Mesenchymal stem cell (in vitro differentiated cells and primary cell): ENCODE measurements around the gene SAMSN1.
"Not testable (repeated sequence)": the region's sequence is repeated elsewhere in the genome, so short reads cannot be mapped to it uniquely, and the experiment has no call there.

Experiments
- DNase-seq: peaks from one replicate; pipeline ENCODE4 v3.0.0-alpha.2; 2013
- H2AFZ ChIP-seq: one replicate; pipeline ENCODE4 v1.6.1; 2013; ENCODE audit warnings: low read depth, mild to moderate bottlenecking, control low read depth, inconsistent platforms, low read length, moderate library complexity
- H2AK5ac ChIP-seq: 2 replicates; pipeline ENCODE4 v1.6.1; 2013; ENCODE audit warnings: low read length, moderate library complexity, mild to moderate bottlenecking, inconsistent platforms; ENCODE audit not compliant: severe bottlenecking
- H2BK120ac ChIP-seq: one replicate; pipeline ENCODE4 v1.6.1; 2013; ENCODE audit warnings: low read depth, mild to moderate bottlenecking, inconsistent platforms, low read length, moderate library complexity
- H2BK12ac ChIP-seq, 2 experiments: one replicate each; pipeline ENCODE4 v1.6.1; 2013; ENCODE audit warnings: inconsistent platforms in 2 of 2, low read length in 2 of 2, mild to moderate bottlenecking in 2 of 2, moderate library complexity in 2 of 2, control low read depth in 1 of 2
- H2BK15ac ChIP-seq: one replicate; pipeline ENCODE4 v1.6.1; 2013; ENCODE audit warnings: mild to moderate bottlenecking, low read depth, inconsistent platforms; ENCODE audit not compliant: poor library complexity, severe bottlenecking
- H2BK5ac ChIP-seq: 2 replicates; pipeline ENCODE4 v1.6.1; 2013; ENCODE audit warnings: low read depth, mild to moderate bottlenecking, low read length, control low read depth, inconsistent platforms; ENCODE audit not compliant: poor library complexity, severe bottlenecking
- H3K14ac ChIP-seq, 2 experiments: one replicate each; pipeline ENCODE4 v1.6.1; 2013; ENCODE audit warnings: inconsistent platforms in 2 of 2, low read length in 2 of 2, control low read depth in 1 of 2, mild to moderate bottlenecking in 1 of 2, moderate library complexity in 1 of 2
- H3K18ac ChIP-seq, 2 experiments: one replicate each; pipeline ENCODE4 v1.6.1; 2013; ENCODE audit warnings: inconsistent platforms in 2 of 2, low read length in 2 of 2, control low read depth in 1 of 2, low read depth in 1 of 2, mild to moderate bottlenecking in 1 of 2
- H3K23ac ChIP-seq, 2 experiments: one replicate each; pipeline ENCODE4 v1.6.1; 2013; ENCODE audit warnings: inconsistent platforms in 2 of 2, low read length in 2 of 2, mild to moderate bottlenecking in 2 of 2, moderate library complexity in 2 of 2, control low read depth in 1 of 2
- H3K27ac ChIP-seq: 2 replicates; pipeline ENCODE4 v1.5.1; 2013; ENCODE audit warnings: mild to moderate bottlenecking, moderate library complexity, low read length, control low read depth, inconsistent platforms; ENCODE audit not compliant: poor library complexity, severe bottlenecking
- H3K27me3 ChIP-seq, 2 experiments: 2 replicates each; pipeline versions ENCODE4 v1.6.1 to v1.7.0; 2013; ENCODE audit warnings: low read length in 2 of 2, mild to moderate bottlenecking in 2 of 2, moderate library complexity in 2 of 2, control low read depth in 1 of 2, inconsistent platforms in 1 of 2; ENCODE audit not compliant: control insufficient read depth in 1 of 2, insufficient read depth in 1 of 2
- H3K36me3 ChIP-seq, 2 experiments: 2 replicates each; pipeline versions ENCODE4 v1.6.1 to v1.7.0; 2013; ENCODE audit warnings: low read length in 2 of 2, control low read depth in 1 of 2, inconsistent platforms in 1 of 2, low read depth in 1 of 2, mild to moderate bottlenecking in 1 of 2; ENCODE audit not compliant: insufficient read depth in 2 of 2, control insufficient read depth in 1 of 2
- H3K4ac ChIP-seq, 2 experiments: one replicate each; pipeline ENCODE4 v1.6.1; 2013; ENCODE audit warnings: inconsistent platforms in 2 of 2, low read length in 2 of 2, mild to moderate bottlenecking in 2 of 2, moderate library complexity in 2 of 2, control low read depth in 1 of 2, low read depth in 1 of 2
- H3K4me1 ChIP-seq: 2 replicates; pipeline ENCODE4 v1.6.1; 2013; ENCODE audit warnings: low read depth, low read length, control low read depth; ENCODE audit not compliant: control insufficient read depth, insufficient read depth
- H3K4me2 ChIP-seq: 2 replicates; pipeline ENCODE4 v1.6.1; 2013; ENCODE audit warnings: low read length, mild to moderate bottlenecking, inconsistent platforms; ENCODE audit not compliant: poor library complexity, severe bottlenecking
- H3K4me3 ChIP-seq, 2 experiments: 2 replicates each; pipeline versions ENCODE4 v1.5.1 to v1.7.0; 2013; ENCODE audit warnings: low read length in 2 of 2, mild to moderate bottlenecking in 2 of 2, control low read depth in 1 of 2, low read depth in 1 of 2; ENCODE audit not compliant: insufficient read depth in 1 of 2
- H3K79me1 ChIP-seq: replicated peaks from 2 replicates; pipeline ENCODE4 v1.6.1; 2013; ENCODE audit warnings: mild to moderate bottlenecking, control low read depth, low read length, inconsistent platforms; ENCODE audit not compliant: poor library complexity, severe bottlenecking
- H3K9ac ChIP-seq: 2 replicates; pipeline ENCODE4 v1.7.0; 2013; ENCODE audit warnings: mild to moderate bottlenecking, low read length, moderate library complexity
- H3K9me3 ChIP-seq: 2 replicates; pipeline ENCODE4 v1.7.0; 2013; ENCODE audit warnings: mild to moderate bottlenecking, low read length; ENCODE audit not compliant: control insufficient read depth
- H4K8ac ChIP-seq: one replicate; pipeline ENCODE4 v1.6.1; 2013; ENCODE audit warnings: inconsistent platforms, mild to moderate bottlenecking, low read length, moderate library complexity
- H4K91ac ChIP-seq: one replicate; pipeline ENCODE4 v1.6.1; 2013; ENCODE audit warnings: mild to moderate bottlenecking, low read length, inconsistent platforms
- WGBS: methylation state at CpG from one replicate; pipeline ENCODE4 v1.1.7; 2013; ENCODE audit warnings: mixed read lengths; 5-methylcytosine and 5-hydroxymethylcytosine counted together

SAMSN1 gene

DNA sequence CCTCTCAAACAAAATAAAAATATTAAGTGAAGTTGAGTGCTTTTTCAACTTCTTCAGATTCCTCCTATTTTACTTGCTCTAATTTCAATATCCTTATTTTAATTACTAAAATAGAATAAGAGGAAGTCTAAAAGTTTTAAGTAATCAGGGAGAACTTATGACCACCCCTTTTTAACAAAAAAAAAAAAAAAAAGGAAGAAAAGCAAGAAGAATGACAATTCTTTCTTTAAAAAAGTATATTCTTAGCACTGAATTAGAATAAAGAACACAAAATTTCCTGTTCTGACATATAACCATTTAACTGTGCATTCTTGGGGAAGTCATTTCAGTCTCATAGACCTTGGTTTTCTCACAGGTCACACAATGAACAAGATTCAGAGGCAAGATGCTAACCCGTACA is 46.8 kb downstream of the SAMSN1 start:
- H2BK15ac ChIP-seq: no peak overlapping the region
- no peak overlapping the region for H3K9ac ChIP-seq
- no peak overlapping the region for H3K18ac ChIP-seq
- no peak overlapping the region for H2BK5ac ChIP-seq
- H3K27me3 ChIP-seq: no peaks in the 10 kb centered on the region
- no peak overlapping the region for H3K4ac ChIP-seq
- no peaks in the 10 kb centered on the region for H3K79me1 ChIP-seq
- H3K27ac ChIP-seq: no peak overlapping the region
- no peak overlapping the region for H4K8ac ChIP-seq
- H3K4me1 ChIP-seq: no peaks in the 10 kb centered on the region
- H3K36me3 ChIP-seq: no peaks in the 10 kb centered on the region
- H2AK5ac ChIP-seq: no peak overlapping the region
- no CpG with 5 or more reads among the region's 1 CpG for WGBS
- H3K4me2 ChIP-seq: no peak overlapping the region
- no peak overlapping the region for H4K91ac ChIP-seq
- H3K9me3 ChIP-seq: peaks cover 6% of the 10 kb centered on the region
- H2BK120ac ChIP-seq: no peak overlapping the region
- H2BK12ac ChIP-seq: no peak overlapping the region
- no peak overlapping the region for H2AFZ ChIP-seq
- H3K4me3 ChIP-seq: no peak overlapping the region
- H3K23ac ChIP-seq: no peak overlapping the region
- no peak overlapping the region for H3K14ac ChIP-seq
- no peak for DNase-seq

DNA sequence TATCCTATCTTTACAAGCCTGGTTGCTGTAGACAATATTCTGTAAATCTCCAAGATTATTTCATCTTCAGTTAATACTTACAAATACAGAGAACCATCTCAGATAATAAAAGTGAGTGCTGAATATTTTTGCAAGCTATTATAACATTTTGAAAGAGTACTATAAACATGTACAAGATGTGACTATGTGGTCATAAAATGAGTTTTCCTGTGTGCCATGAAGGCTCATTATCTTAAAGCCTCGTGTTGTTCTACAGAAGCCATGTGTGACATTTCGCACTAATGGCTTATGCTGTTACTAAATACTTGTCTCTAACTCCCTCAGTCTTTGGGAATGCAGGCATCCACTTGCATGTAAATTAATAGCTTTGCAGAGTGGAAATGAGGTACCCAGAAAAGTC is 48.3 kb downstream of the SAMSN1 start:
- H2BK5ac ChIP-seq: no peak overlapping the region
- no peak overlapping the region for H3K4ac ChIP-seq
- no CpG with 5 or more reads among the region's 2 CpGs for WGBS
- no peaks in the 10 kb centered on the region for H3K36me3 ChIP-seq
- H3K18ac ChIP-seq: no peak overlapping the region
- no peak for DNase-seq
- no peaks in the 10 kb centered on the region for H3K4me1 ChIP-seq
- no peak overlapping the region for H2AK5ac ChIP-seq
- H3K9me3 ChIP-seq: peaks cover under 1% of the 10 kb centered on the region
- H3K27me3 ChIP-seq: no peaks in the 10 kb centered on the region
- no peak overlapping the region for H3K4me2 ChIP-seq
- H2BK15ac ChIP-seq: no peak overlapping the region
- H4K8ac ChIP-seq: no peak overlapping the region
- H2AFZ ChIP-seq: no peak overlapping the region
- H3K9ac ChIP-seq: no peak overlapping the region
- no peak overlapping the region for H3K27ac ChIP-seq
- no peaks in the 10 kb centered on the region for H3K79me1 ChIP-seq
- no peak overlapping the region for H3K14ac ChIP-seq
- H2BK12ac ChIP-seq: no peak overlapping the region
- no peak overlapping the region for H3K4me3 ChIP-seq
- no peak overlapping the region for H2BK120ac ChIP-seq
- no peak overlapping the region for H4K91ac ChIP-seq
- no peak overlapping the region for H3K23ac ChIP-seq

DNA sequence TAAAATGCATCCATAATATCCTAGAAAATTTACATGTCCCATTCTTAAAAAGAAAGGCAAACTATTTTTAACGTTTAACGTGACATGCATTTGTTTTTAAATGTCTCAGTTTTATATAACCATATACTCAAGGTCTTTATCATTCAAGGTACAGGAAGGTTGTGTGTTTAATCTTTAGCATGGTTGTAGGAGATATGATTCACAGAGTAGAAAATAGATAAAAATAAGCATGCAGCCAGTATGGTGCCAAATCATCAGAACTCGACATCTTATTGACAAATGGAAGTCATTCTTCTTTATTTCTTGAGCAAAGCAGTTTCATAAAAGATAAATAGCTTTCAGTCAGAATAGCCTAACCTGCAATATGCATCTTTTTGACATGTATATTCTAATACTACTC is 51.0 kb downstream of the SAMSN1 start:
- Histone ChIP-seq H3K4me3 (no peak overlapping the region), H3K18ac (no peak overlapping the region), H2AFZ (no peak overlapping the region), H2BK5ac (no peak overlapping the region), H3K9ac (no peak overlapping the region), H2BK15ac (no peak overlapping the region), H3K36me3 (no peaks in the 10 kb centered on the region), H3K27me3 (no peaks in the 10 kb centered on the region), H3K9me3 (no peaks in the 10 kb centered on the region), H4K91ac (no peak overlapping the region), H3K4me2 (no peak overlapping the region), H3K4ac (no peak overlapping the region), H3K23ac (no peak overlapping the region), H2BK120ac (no peak overlapping the region), H3K27ac (no peak overlapping the region), H3K14ac (no peak overlapping the region), H4K8ac (no peak overlapping the region), H3K4me1 (no peaks in the 10 kb centered on the region), H2AK5ac (no peak overlapping the region), H3K79me1 (no peaks in the 10 kb centered on the region), H2BK12ac (no peak overlapping the region)
- no peak for DNase-seq
- WGBS: no CpG with 5 or more reads among the region's 3 CpGs

DNA sequence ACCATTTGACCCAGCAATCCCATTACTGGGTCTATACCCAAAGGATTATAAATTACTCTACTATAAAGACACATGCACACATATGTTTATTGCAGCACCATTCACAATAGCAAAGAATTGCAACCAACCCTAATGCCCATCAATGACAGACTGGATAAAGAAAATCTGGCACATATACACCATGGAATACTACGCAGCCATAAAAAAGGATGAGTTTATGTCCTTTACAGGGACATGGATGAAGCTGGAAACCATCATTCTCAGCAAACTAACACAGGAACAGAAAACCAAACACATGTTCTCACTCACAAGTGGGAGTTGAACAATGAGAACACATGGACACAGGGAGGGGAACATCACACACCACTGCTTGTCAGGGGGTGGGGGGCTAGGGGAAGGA is 51.9 kb downstream of the SAMSN1 start:
- H2AFZ ChIP-seq, H3K14ac ChIP-seq, H4K91ac ChIP-seq, H3K36me3 ChIP-seq, H2BK5ac ChIP-seq, H3K23ac ChIP-seq, H3K4ac ChIP-seq, DNase-seq, H3K4me2 ChIP-seq, H3K18ac ChIP-seq, H3K79me1 ChIP-seq, H3K27ac ChIP-seq, H2AK5ac ChIP-seq, H2BK12ac ChIP-seq, H4K8ac ChIP-seq, H3K9me3 ChIP-seq, H3K4me1 ChIP-seq, H3K27me3 ChIP-seq, H2BK15ac ChIP-seq, H2BK120ac ChIP-seq, H3K9ac ChIP-seq, H3K4me3 ChIP-seq: not testable (repeated sequence)
- no CpG with 5 or more reads among the region's 1 CpG for WGBS
